ENCODE results near the gene GCSAM.
"Not testable (repeated sequence)": the region's sequence is repeated elsewhere in the genome, so short reads cannot be mapped to it uniquely, and the experiment has no call there.

Gene GCSAM

DNA sequence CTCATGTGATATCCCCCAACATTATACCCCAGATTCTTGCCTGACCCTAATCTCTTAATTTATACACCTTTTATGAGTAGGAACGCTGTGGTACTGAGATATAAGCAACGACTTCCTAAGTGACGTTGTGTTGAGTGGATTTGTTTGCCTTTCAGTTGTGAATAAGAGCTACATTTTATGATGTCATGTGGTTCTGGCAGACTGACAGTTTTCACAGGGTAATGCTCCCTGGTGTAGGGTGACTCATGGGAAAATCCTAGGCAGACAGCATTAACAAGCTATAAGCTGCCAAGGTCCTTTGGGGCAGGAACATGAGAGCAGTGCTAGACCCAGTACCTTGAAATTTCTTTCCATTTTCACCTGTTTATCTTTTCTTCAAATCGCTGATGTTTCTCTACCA, 35.7 kb downstream of the GCSAM start:
- peak; percentile 87 for DNase-seq

DNA sequence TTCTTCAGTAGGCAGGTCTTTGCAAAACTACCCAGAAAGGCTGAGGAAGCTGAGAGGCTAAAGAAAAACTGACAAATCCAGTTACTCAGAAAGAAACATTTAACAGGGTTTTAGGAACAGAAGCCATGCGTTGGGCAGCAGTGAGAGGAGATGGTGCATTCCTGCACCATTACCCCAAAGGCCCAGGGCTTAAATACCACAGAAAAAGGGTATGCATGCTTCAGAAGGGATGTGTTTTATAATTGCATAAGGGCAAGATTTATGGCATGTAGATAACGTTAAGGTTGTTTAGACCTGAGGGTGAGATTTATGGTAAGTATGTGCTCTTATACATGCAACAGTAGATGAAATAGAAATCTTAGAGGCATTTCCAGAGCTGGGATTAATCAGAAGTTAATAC, 36.9 kb downstream of the GCSAM start:
- no peak for DNase-seq

DNA sequence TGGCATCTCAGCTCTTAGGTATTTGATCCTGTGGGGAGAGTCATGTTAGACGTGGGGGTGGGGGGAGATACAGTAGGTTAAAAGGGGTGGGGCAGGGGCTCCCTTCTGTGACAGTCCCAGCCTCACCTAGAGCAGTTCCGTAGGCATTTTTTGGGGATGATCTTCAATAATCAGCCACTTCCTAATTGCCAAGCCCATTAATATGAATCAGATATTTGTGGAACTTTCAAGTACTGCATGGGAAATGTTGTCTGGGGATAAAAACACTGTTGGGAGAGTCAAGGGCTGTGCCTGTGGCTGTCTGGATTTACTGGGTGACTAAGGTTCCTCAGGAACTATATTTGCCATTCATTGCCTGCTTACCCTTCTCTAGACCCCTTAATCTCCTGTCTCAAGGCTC, 37.3 kb downstream of the GCSAM start:
- DNase-seq: no peak

DNA sequence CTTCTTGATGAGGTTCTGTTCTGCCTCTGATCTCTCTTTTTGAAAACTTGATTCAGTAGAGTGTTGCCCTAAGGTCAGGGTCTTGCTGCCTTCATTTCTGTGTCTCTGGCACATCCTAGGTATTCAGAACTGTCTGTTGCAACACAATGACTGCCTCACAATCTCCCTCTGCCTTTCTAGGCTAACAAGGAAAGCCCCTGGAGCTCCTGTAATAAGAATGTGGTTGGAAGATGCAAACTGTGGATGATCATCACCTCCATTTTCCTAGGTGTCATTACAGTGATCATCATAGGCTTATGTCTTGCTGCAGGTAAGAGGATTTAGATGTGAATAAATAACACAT, 39.9 kb downstream of the GCSAM start:
- no peak for DNase-seq

DNA sequence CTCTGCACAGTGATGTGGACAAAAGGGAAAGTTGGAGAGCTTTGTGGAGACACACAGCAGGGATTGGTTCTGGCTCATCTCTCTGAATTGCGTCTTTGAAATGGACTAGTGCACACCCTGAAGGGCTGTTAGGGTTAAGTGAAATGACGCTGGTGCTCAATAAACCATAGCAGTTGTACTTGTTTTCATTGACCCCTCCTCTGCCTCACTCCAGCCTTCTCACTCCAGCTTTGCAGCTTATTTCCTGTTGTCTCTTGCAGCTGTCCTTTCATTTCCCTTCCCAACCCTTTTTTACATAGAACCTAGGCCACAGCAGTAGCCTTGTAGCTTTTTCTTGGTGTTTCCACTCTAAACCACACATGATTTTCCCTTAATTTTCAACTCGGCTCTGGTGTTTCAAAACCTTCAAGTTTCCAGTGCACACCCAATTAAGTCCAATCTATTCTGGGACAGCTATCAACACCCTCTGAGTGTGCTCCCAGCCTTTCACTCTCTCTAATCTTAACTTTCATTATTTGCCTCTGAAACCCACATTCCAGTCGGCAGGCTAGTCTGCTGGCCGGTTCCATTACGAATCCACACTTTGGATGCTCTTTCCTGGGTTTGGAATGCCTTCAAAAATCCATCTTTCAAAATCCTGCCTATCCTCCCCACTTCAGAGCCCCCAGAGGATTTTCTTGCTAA, 40.4 kb downstream of the GCSAM start:
- DNase-seq: no peak

DNA sequence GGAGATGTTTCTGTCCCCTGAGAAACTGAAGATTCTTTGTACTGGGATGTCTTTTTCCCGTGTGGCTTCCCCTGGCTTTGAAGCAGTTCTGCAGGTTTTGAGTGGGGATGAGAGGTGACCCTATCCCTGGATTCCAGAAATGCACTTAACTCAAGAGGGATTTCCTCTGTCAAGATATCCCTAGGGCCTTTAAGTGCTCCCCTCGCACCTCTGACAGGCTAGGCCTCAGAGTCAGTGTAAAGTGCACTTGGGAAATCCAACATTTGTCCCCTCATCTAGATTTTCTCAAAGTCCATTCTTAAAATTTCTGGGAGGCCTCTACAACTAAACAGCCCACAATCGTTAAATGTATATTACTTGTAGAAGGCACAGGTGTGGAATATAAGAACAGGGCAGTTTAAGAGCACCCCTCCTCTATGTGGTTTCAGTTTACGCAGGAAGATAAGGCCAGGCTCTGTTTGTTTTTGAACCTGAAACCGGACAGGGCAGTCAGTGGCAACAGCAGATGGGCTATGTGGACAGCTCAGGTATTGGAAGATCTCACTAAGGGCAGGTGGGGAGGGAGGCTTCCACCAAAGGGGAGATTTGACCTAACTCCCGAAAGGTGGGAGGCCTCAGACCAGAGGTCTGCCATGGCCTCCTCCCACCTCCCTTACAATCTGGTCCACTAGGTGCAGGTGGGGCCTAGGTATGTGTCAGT, 42.0 kb downstream of the GCSAM start:
- no peak for DNase-seq

DNA sequence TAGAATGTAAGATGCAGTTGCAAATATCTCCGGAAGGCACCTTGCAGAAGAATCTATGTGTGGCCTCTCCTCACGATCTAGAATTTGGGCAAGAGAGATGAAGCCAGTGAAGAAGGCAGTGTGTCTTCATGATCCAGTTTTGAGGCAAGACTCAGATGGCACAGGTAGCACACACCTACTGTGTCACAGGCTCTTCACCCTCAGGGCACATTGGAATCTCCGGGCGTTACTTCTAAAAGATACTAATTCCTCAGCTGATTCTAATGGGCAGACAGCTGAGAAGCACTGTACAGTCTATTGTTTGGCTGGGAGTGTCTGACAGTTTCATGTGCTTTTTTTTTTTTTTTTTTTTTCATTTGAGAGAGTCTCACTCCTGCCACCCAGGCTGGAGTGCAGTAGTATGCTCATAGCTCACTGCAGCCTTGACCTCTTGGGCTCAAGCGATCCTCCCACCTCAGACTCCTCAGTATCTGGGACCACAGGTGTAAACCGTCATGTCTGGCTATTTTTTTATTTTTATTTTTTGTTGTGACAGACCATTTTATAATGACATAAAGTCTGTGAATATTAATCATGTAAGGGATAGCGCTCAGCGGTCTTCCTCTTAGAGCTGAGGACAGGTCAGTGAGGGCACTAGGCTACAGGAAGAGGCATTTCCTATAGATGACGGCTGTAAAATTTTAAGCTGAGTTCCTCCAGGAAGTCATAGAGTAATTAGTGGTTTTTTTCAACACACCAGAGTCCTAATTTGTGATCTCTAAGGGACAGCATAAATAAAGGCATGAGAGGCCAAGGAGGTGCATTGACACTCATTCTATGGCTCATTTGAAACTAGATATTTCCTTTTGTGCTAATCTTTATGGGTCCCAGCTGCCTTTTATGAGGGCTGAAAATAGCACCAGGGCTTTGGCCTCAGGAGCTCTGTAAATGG, 42.8 kb downstream of the GCSAM start:
- DNase-seq: no peak

DNA sequence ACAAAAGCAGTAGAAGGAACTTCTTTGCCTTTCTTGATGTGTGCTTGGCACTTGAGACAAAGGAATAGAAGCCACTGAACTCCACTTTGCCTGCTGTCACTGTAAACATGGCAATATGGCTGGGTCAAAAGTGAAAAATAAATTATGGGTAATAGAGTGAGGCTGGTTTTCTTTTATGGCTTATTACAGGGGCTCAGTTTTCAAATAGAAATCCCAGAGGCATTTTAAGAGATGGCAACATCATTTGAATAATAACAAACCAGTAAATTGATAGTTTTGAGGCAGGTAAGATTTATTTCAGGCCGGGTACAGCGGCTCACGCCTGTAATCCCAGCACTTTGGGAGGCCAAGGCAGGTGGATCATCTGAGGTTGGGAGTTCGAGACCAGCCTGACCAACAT, 44.1 kb downstream of the GCSAM start:
- no peak for DNase-seq

DNA sequence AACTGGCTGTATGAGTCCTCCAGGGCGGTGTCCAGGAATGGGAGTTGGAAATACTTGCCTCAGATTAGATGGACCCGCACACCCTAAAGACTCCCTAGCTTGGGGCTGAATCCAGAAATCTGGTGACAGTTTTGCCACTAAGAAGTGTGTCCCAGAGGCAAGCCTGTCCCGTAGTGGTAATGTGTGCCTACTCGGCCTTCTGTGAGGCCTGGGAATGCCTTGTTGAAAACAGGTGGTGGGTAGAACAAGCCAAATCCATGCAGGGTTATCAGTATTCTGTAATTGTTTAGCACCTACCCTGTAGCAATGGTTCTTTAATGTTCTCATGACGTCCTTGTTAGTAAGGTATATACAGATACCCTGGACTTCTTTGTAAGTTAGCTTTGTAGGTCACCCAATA, 45.3 kb downstream of the GCSAM start:
- DNase-seq: no peak

DNA sequence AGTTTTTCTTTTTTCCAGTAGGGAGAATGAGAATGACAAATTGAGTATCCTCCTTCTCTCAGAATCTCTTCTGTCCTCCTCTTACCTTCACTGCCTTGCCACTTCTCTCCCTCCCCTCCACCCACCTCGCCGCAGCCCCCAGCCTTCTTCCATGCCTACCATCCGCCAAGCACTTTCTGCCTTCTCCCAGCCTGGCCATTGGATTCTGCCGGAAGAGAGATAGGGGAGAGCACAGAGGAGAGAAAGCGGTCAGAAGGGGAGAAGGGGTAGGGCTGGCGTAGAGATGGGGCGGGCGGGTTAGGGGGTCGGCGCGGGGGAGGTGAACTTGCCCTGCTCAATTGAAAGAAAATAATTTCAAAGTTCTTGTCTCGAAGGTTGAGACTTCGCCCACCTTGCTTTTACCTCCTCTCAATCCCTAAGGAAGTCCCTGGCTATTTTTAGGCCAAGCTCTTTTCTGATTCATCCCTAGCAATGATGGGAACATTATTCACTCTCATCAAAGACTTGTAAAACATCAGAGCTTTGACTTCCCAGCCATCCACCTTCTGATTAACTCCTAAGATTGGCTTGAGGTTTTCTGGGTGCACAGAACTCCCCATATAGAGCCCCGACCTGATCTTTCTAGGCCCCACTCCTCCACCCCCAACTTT, 46.0 kb downstream of the GCSAM start:
- no peak for DNase-seq

DNA sequence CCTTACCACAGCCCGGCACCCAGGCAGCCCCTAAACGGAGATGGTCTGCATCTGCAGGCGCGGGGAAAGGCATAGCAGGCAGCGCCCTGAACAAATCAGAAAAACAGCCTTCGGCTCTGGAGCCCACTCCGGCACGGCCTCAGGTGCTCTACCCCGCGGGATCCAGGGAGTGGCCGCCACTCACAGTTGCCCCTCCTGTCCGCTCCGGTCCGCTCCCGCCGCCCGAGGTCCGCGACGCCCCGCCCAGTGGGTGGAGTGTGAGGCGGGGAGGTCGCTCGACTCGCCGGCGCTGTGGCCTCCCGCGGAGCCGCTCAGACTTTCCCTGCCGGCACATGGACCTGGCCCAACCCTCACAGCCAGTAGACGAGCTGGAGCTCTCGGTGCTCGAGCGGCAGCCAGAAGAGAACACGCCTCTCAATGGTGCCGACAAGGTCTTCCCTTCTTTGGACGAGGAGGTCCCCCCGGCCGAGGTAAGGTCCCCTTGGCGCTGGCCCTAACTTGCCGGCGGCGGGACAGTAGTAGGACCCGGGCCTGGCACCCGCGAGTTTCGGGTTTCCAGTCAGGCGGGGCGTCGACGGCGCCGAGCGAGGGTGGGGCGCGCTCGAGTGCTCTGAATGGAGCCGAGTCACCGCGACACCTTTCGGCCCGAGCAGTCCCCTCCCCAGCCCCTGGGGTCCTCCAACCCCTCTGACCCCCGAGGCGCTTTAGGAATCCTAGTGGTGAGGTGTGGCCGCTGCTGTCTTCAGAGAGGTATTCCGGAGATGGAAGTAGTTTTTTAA, 46.8 kb downstream of the GCSAM start, which contains the start of gene C3orf52:
Gene C3orf52, plus strand, starts transcription at position 314 of the 779 bp plus-strand sequence. Its CDS starts 19 bp downstream, at position 333.
- peak; percentile 69 for DNase-seq

DNA sequence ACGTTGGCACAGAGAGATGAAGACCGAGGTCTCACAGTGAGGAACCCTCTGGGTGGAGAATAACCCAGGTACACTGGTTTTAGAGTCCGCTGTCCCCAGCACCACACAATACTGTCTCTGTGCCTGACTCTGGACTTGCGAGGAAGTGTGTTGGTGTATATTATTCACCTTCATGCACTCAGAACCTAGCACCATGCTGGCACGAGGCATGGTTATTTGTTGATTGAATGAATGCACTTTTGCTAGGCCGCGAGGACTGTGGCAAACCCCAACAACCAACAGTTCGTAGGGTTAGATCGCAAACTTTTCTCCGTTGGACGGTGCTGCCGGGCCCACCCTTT, 47.3 kb downstream of the GCSAM start:
- no peak for DNase-seq

DNA sequence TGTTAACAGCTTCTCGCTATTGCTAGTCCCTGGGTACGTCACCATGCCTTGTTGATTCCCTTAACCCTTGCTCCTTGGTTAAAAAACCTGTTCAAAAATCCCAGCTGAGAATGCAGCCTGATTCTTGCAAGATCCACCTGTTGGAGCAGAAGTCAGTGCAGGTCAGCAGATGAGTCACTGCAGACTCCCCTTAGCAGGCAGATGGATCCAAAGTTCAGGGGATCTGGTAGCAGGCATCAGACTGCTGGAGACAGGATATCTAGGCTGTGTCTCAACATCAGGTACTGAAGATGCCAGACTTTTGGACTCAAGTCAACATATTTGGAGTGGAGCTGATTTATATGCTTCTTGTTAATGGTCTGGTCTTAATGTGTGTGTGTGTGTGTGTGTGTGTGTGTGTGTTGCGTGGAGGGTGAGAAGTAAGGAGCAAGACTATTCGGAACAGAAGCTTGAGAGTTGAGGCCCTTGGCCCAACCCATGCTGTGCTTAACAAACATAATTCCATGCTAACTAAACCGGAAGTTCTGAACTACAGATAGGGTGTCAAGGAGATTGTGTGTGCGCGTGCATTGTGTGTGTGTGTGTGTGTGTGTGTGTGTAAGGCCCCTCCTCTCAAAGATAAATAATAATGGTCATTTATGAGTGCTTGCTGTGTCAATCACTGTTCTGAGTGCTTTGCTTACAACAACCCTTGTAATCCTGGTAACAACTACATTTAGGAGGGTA, 47.9 kb downstream of the GCSAM start:
- DNase-seq: no peak

DNA sequence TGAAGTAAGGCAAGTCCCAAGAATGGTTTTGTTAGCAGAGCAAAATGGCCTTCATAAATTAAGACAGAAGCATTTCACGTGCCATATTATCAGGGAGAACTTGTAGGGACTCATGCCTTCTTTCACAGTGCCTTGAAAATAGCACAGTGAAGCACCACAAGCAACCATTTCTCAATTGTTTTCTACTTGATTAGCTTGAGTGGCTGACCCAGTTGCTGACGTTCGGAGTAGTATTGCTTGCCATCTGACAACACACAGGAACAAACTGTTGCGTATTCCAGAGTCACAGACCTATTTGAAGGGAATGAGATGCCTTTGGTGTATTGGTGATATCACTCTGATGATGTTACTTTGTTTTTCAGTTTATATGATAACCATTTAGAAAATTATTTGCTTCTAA, 49.8 kb downstream of the GCSAM start:
- DNase-seq: no peak

DNA sequence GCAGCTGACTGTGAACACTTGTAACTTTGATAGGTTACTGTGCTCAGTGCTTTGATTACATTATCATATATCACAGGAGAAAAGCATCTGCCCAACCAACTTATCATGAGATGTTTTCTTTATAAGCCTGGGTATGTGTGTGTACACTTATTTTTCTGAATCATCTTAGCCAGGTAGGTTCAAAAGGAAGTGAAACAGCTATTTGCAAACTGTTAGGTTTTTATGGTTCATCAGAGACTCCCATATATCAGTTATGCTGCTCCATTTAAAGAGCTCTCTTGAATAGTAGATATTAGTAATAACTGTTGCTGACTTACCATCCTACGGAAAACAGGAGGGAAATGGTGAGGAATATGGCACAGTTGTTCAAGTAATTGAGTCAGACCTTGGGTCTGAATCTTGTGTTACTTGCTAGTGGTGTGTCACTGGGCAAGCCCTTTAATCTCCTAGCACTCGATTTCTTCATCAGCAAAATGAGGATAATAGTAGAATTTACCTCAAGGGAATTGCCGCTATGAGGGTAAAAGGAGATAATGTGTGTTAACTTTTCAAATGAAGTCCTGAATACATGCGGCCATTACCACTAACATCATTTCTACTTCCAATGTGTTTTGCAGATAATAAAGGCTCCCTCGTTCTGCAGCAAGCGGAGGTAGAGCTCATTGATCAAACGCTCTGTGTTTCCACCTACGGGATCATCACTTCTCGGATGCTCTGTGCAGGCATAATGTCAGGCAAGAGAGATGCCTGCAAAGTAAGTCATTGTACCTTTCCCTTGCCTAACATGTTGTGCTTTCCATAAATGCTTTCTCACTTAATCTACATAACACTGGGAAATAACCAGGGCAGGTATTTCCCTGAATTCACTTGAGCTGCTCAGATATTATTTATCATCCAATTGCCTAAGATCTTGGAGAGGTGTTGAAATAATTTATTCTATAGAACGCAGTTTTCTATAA, 54.6 kb downstream of the GCSAM start:
- DNase-seq: no peak

DNA sequence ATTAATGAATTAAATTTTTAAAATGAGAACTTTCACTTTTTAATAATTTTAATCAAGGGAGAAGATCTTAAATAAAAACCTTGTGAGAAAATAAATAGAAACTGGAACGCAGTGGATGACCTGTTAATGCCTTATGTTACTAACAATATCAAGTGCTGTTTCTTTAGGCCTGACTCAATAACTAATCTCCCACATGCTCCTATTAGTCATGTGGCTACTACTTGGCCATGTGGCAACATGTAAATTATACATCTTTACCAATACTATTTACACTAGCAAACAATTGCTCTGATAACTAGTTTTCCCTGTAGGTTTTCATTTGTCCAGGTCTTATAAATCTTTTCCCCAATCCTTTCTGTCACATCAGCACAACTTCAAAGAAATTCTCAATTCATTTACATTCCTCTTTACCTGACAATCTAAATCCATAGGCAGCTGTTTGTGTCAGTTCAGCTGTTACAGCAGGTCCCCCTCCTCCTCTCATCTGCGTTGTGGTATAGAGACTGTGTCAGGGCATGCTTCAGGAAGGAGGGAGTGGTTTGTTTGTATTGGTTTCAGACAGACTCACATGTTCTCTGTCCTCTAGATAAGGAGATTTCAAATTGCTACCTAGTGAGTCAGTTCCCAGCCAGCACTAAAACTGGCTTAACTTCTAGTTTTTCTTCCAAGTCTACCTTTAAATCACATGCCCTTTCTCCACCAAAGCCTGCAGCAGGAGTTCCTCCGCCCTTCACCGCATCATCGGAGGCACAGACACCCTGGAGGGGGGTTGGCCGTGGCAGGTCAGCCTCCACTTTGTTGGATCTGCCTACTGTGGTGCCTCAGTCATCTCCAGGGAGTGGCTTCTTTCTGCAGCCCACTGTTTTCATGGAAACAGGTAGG, 58.2 kb downstream of the GCSAM start:
- no peak for DNase-seq

DNA sequence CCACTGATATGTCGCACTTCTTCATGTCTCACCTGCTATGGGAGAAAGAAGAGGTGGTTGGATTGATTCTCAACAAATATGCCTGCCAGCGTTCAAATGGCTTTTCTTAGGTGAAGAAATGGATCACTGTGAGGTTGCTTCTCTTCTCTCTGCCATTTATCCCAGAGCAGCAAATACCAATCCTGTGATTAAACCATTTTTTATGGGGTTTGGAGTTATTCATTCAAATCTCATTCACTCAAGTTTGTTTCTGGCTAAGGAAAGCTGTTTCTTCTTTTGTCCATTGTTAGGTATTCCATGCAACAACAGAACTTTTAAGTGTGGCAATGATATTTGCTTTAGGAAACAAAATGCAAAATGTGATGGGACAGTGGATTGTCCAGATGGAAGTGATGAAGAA, 59.0 kb downstream of the GCSAM start:
- no peak for DNase-seq

DNA sequence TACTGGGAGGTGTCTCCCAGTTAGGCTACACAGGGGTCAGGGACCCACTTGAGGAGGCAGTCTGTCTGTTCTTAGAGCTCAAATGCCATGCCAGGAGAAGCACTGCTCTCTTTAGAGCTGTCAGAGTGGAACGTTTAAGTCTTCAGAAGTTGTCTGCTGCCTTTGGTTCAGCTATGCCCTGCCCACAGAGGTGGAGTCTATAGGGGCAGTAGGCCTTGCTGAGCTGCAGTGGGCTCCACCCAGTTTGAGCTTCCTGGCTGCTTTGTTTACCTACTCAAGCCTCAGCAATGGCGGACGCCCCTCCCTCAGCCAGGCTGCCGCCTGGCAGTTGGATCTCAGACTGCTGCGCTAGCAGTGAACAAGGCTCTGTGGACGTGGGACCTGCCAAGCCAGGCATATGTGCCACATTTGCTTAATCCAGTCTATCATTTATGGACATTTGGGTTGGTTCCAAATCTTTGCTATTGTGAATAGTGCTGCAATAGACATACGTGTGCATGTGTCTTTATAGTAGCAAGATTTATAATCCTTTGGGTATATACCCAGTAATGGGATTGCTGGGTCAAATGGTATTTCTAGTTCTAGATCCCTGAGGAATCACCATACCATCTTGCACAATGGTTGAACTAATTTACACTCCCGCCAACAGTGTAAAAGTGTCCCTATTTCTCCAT, 60.5 kb downstream of the GCSAM start:
- not testable (repeated sequence) for DNase-seq

All from suppressor macrophage treated with lipopolysaccharide for 4 hours (primary cell).